ENCODE data around the gene CTNND2. TPM values are rescaled to one million over a fixed set of nuclear protein-coding genes. Genes with fewer than 3 reads are reported as not detected.

The CTNND2 gene
- total RNA-seq, 1 experiment from 2014 or later: 7.0 TPM

- Histone ChIP-seq H2BK12ac (ENCODE audit: insufficient read length, low read depth, low read length) (no peak overlapping the region), H4K20me1 (ENCODE audit: control insufficient read depth, insufficient read depth, insufficient read length) (no peaks in the 10 kb centered on the region), H4K91ac (ENCODE audit: insufficient read length, low read depth, low read length) (no peak overlapping the region), H2AFZ (ENCODE audit: low read length) (no peak overlapping the region), H3K23ac (ENCODE audit: insufficient read length, low read depth, low read length) (no peak overlapping the region), H2BK5ac (ENCODE audit: insufficient read length, low read length) (no peak overlapping the region), H3K23me2 (ENCODE audit: insufficient read length, low read depth, low read length, poor library complexity, severe bottlenecking) (no peaks in the 10 kb centered on the region), H3K9ac (ENCODE audit: extremely low read depth, insufficient read length, low read length) (no peak overlapping the region), H3K14ac (ENCODE audit: insufficient read depth, low read length) (no peak overlapping the region), H3K18ac (ENCODE audit: insufficient read length, low read depth, low read length) (no peak overlapping the region), H3K27ac (ENCODE audit: insufficient read length, low read depth, low read length) (no peak overlapping the region), H3K56ac (ENCODE audit: insufficient read length, low read depth, low read length) (no peak overlapping the region), H2AK5ac (ENCODE audit: insufficient read length, low read length) (no peak overlapping the region), H2BK120ac (ENCODE audit: low read depth, low read length, poor library complexity, severe bottlenecking) (no peak overlapping the region), H3K9me3 (ENCODE audit: control insufficient read depth, low read depth, low read length) (no peaks in the 10 kb centered on the region), H3T11ph (ENCODE audit: low read length) (no peak overlapping the region), H3K4ac (ENCODE audit: low read depth, low read length) (no peak overlapping the region), H2BK15ac (ENCODE audit: low read depth, low read length) (no peak overlapping the region), H3K79me1 (ENCODE audit: insufficient read depth, low read depth, low read length, poor library complexity, severe bottlenecking) (no peaks in the 10 kb centered on the region), H3K27me3 (ENCODE audit: insufficient read depth, low read length) (no peaks in the 10 kb centered on the region), H2BK20ac (ENCODE audit: low read depth, low read length, poor library complexity, severe bottlenecking) (no peak overlapping the region), H3K79me2 (ENCODE audit: insufficient read depth, low read length) (no peaks in the 10 kb centered on the region), H3K4me1 (ENCODE audit: insufficient read depth, low read length) (no peaks in the 10 kb centered on the region), H4K5ac (ENCODE audit: insufficient read length, low read depth, low read length) (no peak overlapping the region), H4K8ac (replicated peaks; ENCODE audit: insufficient read length, low read depth, low read length) (no peak overlapping the region), H3K4me2 (ENCODE audit: insufficient read depth, insufficient read length, low read length) (no peak overlapping the region)
- Mint-ChIP-seq H3K4me3 (no peak overlapping the region), H3K27ac (no peak overlapping the region), H3K27me3 (ENCODE audit: low read depth) (no peaks in the 10 kb centered on the region), H3K36me3 (ENCODE audit: insufficient read depth in 1 of 3, low read depth in 3 of 3) (no peaks in the 10 kb centered on the region), H3K9me3 (no peaks in the 10 kb centered on the region), H3K4me1 (no peaks in the 10 kb centered on the region)
- TF ChIP-seq, protein P1, sequence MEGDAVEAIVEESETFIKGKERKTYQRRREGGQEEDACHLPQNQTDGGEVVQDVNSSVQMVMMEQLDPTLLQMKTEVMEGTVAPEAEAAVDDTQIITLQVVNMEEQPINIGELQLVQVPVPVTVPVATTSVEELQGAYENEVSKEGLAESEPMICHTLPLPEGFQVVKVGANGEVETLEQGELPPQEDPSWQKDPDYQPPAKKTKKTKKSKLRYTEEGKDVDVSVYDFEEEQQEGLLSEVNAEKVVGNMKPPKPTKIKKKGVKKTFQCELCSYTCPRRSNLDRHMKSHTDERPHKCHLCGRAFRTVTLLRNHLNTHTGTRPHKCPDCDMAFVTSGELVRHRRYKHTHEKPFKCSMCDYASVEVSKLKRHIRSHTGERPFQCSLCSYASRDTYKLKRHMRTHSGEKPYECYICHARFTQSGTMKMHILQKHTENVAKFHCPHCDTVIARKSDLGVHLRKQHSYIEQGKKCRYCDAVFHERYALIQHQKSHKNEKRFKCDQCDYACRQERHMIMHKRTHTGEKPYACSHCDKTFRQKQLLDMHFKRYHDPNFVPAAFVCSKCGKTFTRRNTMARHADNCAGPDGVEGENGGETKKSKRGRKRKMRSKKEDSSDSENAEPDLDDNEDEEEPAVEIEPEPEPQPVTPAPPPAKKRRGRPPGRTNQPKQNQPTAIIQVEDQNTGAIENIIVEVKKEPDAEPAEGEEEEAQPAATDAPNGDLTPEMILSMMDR (conservative IDR thresholded peaks at IDR 0.05): no peak
- no CpG with 5 or more reads among the region's 5 CpGs for WGBS (ENCODE audit: extremely low coverage, insufficient read length, low lambda C conversion rate)
- DNase-seq: no peak
Observed at GRCh38 chr5:11407556-11408145, 496.6 kb downstream of the CTNND2 start.
